Neural cell (in vitro differentiated cells): ENCODE results near the gene ECT2L.

Experiments
- CTCF ChIP-seq: fragments of 450-650 bp; IDR thresholded peaks from 2 replicates; pipeline ENCODE4 v1.5.1; 2014; ENCODE audit warnings: antibody characterized with exemption, mild to moderate bottlenecking, moderate library complexity; ENCODE audit not compliant: poor library complexity, severe bottlenecking
- SMC3 ChIP-seq: fragments of 450-650 bp; conservative IDR thresholded peaks from 2 replicates; pipeline ENCODE4 v1.6.1; 2014; ENCODE audit warnings: antibody characterized with exemption, mild to moderate bottlenecking, moderate library complexity; ENCODE audit not compliant: poor library complexity

- no peak for TF ChIP-seq CTCF
- TF ChIP-seq SMC3: no peak
These were observed 38.1 kb downstream of the ECT2L start for GRCh38 chr6:138833816-138834539.
